ENCODE data around the gene ZMAT3.

The ZMAT3 gene

GRCh38 chr3:179088306-179088705, 16.7 kb upstream of the ZMAT3 start:
- H3K36me3 ChIP-seq (ENCODE audit: insufficient read depth, low read depth, low read length): no peaks in the 10 kb centered on the region
- H3K4me3 ChIP-seq (ENCODE audit: low read length): no peak overlapping the region
- no peaks in the 10 kb centered on the region for H3K9me3 ChIP-seq (ENCODE audit: insufficient read depth, low read depth, low read length)
- H3K4me1 ChIP-seq (ENCODE audit: insufficient read depth, low read length): peaks cover 13% of the 10 kb centered on the region
- no peak overlapping the region for H3K9ac ChIP-seq (ENCODE audit: low read depth, low read length)
- no peaks in the 10 kb centered on the region for H3K27me3 ChIP-seq (ENCODE audit: insufficient read depth, low read length)
- no peak overlapping the region for H3K27ac ChIP-seq (ENCODE audit: low read length)

- Histone ChIP-seq H3K4me3 (ENCODE audit: low read length) (peak overlapping the region; percentile 27; the same call in 1 of the 2 replicates), H3K36me3 (ENCODE audit: insufficient read depth, low read depth, low read length) (no peaks in the 10 kb centered on the region)
Measured at GRCh38 chr3:179083977-179084376, 12.4 kb upstream of the ZMAT3 start.

GRCh38 chr3:179082416-179082815, 10.8 kb upstream of the ZMAT3 start:
- Histone ChIP-seq H3K4me3 (ENCODE audit: low read length) (no peak overlapping the region), H3K27me3 (ENCODE audit: insufficient read depth, low read length) (no peaks in the 10 kb centered on the region), H3K9ac (ENCODE audit: low read depth, low read length) (no peak overlapping the region), H3K36me3 (ENCODE audit: insufficient read depth, low read depth, low read length) (no peaks in the 10 kb centered on the region), H3K27ac (ENCODE audit: low read length) (no peak overlapping the region), H3K9me3 (ENCODE audit: insufficient read depth, low read depth, low read length) (no peaks in the 10 kb centered on the region), H3K4me1 (ENCODE audit: insufficient read depth, low read length) (peaks cover 30% of the 10 kb centered on the region)

More at GRCh38 chr3:179083977-179084376, 12.4 kb upstream of the ZMAT3 start:
- H3K27me3 ChIP-seq (ENCODE audit: insufficient read depth, low read length): no peaks in the 10 kb centered on the region
- peaks cover 30% of the 10 kb centered on the region for H3K4me1 ChIP-seq (ENCODE audit: insufficient read depth, low read length)
- H3K9me3 ChIP-seq (ENCODE audit: insufficient read depth, low read depth, low read length): no peaks in the 10 kb centered on the region
- H3K9ac ChIP-seq (ENCODE audit: low read depth, low read length): peak overlapping the region; percentile 13; the same call in 1 of the 2 replicates
- no peak overlapping the region for H3K27ac ChIP-seq (ENCODE audit: low read length)

GRCh38 chr3:179081885-179082284, 10.3 kb upstream of the ZMAT3 start:
- H3K9ac ChIP-seq (ENCODE audit: low read depth, low read length): no peak overlapping the region
- H3K4me1 ChIP-seq (ENCODE audit: insufficient read depth, low read length): peaks cover 30% of the 10 kb centered on the region
- H3K9me3 ChIP-seq (ENCODE audit: insufficient read depth, low read depth, low read length): no peaks in the 10 kb centered on the region
- no peaks in the 10 kb centered on the region for H3K27me3 ChIP-seq (ENCODE audit: insufficient read depth, low read length)
- H3K4me3 ChIP-seq (ENCODE audit: low read length): no peak overlapping the region
- no peak overlapping the region for H3K27ac ChIP-seq (ENCODE audit: low read length)
- H3K36me3 ChIP-seq (ENCODE audit: insufficient read depth, low read depth, low read length): no peaks in the 10 kb centered on the region

GRCh38 chr3:179079537-179079936, 7.9 kb upstream of the ZMAT3 start:
- Histone ChIP-seq H3K27me3 (ENCODE audit: insufficient read depth, low read length) (no peaks in the 10 kb centered on the region), H3K36me3 (ENCODE audit: insufficient read depth, low read depth, low read length) (no peaks in the 10 kb centered on the region), H3K4me3 (ENCODE audit: low read length) (no peak overlapping the region), H3K4me1 (ENCODE audit: insufficient read depth, low read length) (peaks cover 28% of the 10 kb centered on the region), H3K27ac (ENCODE audit: low read length) (no peak overlapping the region), H3K9me3 (ENCODE audit: insufficient read depth, low read depth, low read length) (no peaks in the 10 kb centered on the region), H3K9ac (ENCODE audit: low read depth, low read length) (no peak overlapping the region)

- peaks cover 2% of the 10 kb centered on the region for H3K4me1 ChIP-seq (ENCODE audit: insufficient read depth, low read length)
Measured at GRCh38 chr3:179076243-179077027, 4.8 kb upstream of the ZMAT3 start.

GRCh38 chr3:179074656-179075055, 3.0 kb upstream of the ZMAT3 start:
- H3K27ac ChIP-seq (ENCODE audit: low read length): no peak overlapping the region
- H3K27me3 ChIP-seq (ENCODE audit: insufficient read depth, low read length): no peaks in the 10 kb centered on the region
- no peaks in the 10 kb centered on the region for H3K9me3 ChIP-seq (ENCODE audit: insufficient read depth, low read depth, low read length)
- no peaks in the 10 kb centered on the region for H3K36me3 ChIP-seq (ENCODE audit: insufficient read depth, low read depth, low read length)
- no peak overlapping the region for H3K4me3 ChIP-seq (ENCODE audit: low read length)
- H3K4me1 ChIP-seq (ENCODE audit: insufficient read depth, low read length): no peaks in the 10 kb centered on the region
- H3K9ac ChIP-seq (ENCODE audit: low read depth, low read length): no peak overlapping the region

More at GRCh38 chr3:179076243-179077027, 4.8 kb upstream of the ZMAT3 start:
- Histone ChIP-seq H3K27ac (ENCODE audit: low read length) (no peak overlapping the region), H3K27me3 (ENCODE audit: insufficient read depth, low read length) (no peaks in the 10 kb centered on the region), H3K36me3 (ENCODE audit: insufficient read depth, low read depth, low read length) (no peaks in the 10 kb centered on the region), H3K9me3 (ENCODE audit: insufficient read depth, low read depth, low read length) (no peaks in the 10 kb centered on the region), H3K9ac (ENCODE audit: low read depth, low read length) (no peak overlapping the region), H3K4me3 (ENCODE audit: low read length) (no peak overlapping the region)

- Histone ChIP-seq H3K36me3 (ENCODE audit: insufficient read depth, low read depth, low read length) (no peaks in the 10 kb centered on the region), H3K9me3 (ENCODE audit: insufficient read depth, low read depth, low read length) (no peaks in the 10 kb centered on the region), H3K27me3 (ENCODE audit: insufficient read depth, low read length) (no peaks in the 10 kb centered on the region), H3K9ac (ENCODE audit: low read depth, low read length) (no peak overlapping the region), H3K27ac (ENCODE audit: low read length) (no peak overlapping the region), H3K4me1 (ENCODE audit: insufficient read depth, low read length) (no peaks in the 10 kb centered on the region), H3K4me3 (ENCODE audit: low read length) (no peak overlapping the region)
Measured at GRCh38 chr3:179073816-179074215, 2.2 kb upstream of the ZMAT3 start.

- Histone ChIP-seq H3K36me3 (ENCODE audit: insufficient read depth, low read depth, low read length) (peaks cover 6% of the 10 kb centered on the region), H3K9me3 (ENCODE audit: insufficient read depth, low read depth, low read length) (no peaks in the 10 kb centered on the region), H3K27me3 (ENCODE audit: insufficient read depth, low read length) (no peaks in the 10 kb centered on the region), H3K9ac (ENCODE audit: low read depth, low read length) (peak overlapping the region; percentile 83; the same call in 1 of the 2 replicates), H3K4me3 (ENCODE audit: low read length) (peak overlapping the region; percentile 91), H3K4me1 (ENCODE audit: insufficient read depth, low read length) (no peaks in the 10 kb centered on the region), H3K27ac (ENCODE audit: low read length) (no peak overlapping the region)
Measured at GRCh38 chr3:179072100-179072438, 460 bp upstream of the ZMAT3 start.

GRCh38 chr3:179071027-179071322, 634 bp downstream of the ZMAT3 start:
- Histone ChIP-seq H3K9ac (ENCODE audit: low read depth, low read length) (peak overlapping the region; percentile 83; the same call in 1 of the 2 replicates), H3K36me3 (ENCODE audit: insufficient read depth, low read depth, low read length) (peaks cover 17% of the 10 kb centered on the region), H3K4me1 (ENCODE audit: insufficient read depth, low read length) (no peaks in the 10 kb centered on the region), H3K9me3 (ENCODE audit: insufficient read depth, low read depth, low read length) (no peaks in the 10 kb centered on the region), H3K4me3 (ENCODE audit: low read length) (peak overlapping the region; percentile 91), H3K27ac (ENCODE audit: low read length) (no peak overlapping the region), H3K27me3 (ENCODE audit: insufficient read depth, low read length) (no peaks in the 10 kb centered on the region)

- Histone ChIP-seq H3K27ac (ENCODE audit: low read length) (no peak overlapping the region), H3K9ac (ENCODE audit: low read depth, low read length) (no peak overlapping the region)
Measured at GRCh38 chr3:179069762-179070390, 1.7 kb downstream of the ZMAT3 start.

More at GRCh38 chr3:179069762-179070390, 1.7 kb downstream of the ZMAT3 start:
- Histone ChIP-seq H3K4me1 (ENCODE audit: insufficient read depth, low read length) (no peaks in the 10 kb centered on the region), H3K36me3 (ENCODE audit: insufficient read depth, low read depth, low read length) (peaks cover 18% of the 10 kb centered on the region), H3K27me3 (ENCODE audit: insufficient read depth, low read length) (no peaks in the 10 kb centered on the region), H3K4me3 (ENCODE audit: low read length) (no peak overlapping the region), H3K9me3 (ENCODE audit: insufficient read depth, low read depth, low read length) (no peaks in the 10 kb centered on the region)
